Measurements from ENCODE around the gene HEBP1.

Gene HEBP1

DNA sequence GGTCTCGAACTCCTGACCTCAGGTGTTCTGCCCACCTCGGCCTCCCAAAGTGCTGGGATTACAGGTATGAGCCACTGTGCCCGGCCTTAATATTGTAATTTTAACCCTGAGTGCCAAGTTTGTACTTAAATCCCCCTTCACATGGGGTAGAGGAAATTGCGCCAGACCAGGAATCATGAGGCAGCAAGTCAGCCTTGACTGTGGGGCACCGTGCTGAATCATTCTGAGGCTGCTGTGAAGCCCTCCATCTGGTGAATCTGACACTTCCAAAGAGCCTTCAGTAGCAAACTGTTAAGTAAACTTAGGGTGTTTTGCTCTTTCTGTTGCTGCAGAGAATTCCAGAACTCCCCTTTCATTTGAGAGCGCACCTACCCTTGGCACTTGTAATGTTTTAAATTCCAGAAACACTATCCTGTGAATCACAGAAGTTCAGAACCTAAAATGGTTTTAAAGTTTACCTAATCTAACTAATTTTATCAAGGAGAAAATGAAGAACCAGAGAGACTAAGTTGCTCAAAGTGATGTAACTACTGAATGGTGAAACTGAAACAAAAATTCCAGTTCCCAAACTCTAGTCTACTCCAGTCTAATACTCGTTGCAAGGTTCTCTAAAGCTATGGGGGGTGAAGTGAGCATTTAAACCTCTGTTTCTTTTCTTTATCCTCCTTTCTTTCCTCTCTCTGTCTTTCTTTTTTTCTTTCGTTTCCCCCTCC is 7.5 kb downstream of the HEBP1 start:
- DNase-seq (ENCODE audit: low spot score) (peak; percentile 60), FAIRE-seq (peak; percentile 63)

DNA sequence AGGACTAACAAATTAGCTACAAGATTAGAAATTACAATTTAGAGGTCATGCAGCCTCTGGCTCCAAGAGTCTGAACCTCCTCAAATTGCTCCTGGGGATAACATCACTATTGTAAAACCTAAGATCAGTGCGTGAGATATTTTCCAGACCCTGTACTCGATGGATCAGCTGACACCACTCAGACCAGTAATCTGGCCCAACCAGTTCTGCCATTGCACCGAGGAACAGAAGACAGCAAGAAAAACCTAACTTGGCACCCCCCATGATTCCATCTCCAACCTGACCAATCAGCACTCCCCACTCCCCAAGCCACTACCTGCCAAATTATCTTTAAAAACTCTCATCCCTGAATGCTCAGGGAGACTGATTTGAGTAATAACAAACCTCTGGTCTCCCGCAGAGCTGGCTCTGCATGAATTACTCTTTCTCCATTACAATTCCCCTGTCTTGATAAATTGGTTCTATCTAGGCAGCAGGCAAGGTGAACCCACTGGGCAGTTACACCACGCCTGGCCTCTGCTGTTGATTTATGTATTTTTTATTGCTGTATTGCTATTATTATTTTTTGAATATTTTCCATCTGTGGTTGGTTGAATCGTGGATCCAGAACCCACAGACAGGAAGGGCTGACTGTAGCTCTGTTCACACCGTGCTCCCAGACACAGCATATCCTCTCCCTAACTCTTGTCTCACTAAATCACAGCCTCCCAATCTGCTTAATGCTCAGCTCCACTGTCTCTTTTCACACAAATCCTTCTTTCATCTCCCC is 9.2 kb downstream of the HEBP1 start:
- DNase-seq (ENCODE audit: low spot score) (no peak), FAIRE-seq (no peak)

DNA sequence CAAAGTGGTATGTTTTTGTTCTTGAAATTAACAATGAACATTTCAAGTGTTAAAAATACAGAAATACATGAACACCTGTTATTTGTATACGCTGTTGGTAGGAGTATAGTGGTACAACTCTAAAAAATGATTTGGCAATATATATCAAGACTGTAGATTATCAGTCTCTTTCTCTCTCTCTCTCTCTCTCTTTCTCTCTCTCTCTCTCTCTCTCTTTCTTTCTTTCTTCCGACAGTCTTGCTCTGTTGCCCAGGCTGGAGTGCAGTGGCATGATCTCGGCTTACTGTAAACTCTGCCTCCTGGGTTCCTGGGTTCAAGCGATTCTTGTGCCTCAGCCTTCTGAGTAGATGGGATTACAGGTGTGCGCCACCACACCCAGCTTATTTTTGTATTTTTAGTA is 12.6 kb downstream of the HEBP1 start:
- no peak for DNase-seq (ENCODE audit: low spot score)
- no peak for FAIRE-seq

- FAIRE-seq (no peak), DNase-seq (ENCODE audit: low spot score) (no peak)
Measured at GRCh38 chr12:12986775-12987331, 13.2 kb downstream of the HEBP1 start.

- DNase-seq (ENCODE audit: low spot score) (no peak), FAIRE-seq (no peak)
Measured at GRCh38 chr12:12985817-12986408, 14.2 kb downstream of the HEBP1 start.

- no peak for FAIRE-seq
Measured at GRCh38 chr12:12984149-12984548, 15.9 kb downstream of the HEBP1 start.

DNA sequence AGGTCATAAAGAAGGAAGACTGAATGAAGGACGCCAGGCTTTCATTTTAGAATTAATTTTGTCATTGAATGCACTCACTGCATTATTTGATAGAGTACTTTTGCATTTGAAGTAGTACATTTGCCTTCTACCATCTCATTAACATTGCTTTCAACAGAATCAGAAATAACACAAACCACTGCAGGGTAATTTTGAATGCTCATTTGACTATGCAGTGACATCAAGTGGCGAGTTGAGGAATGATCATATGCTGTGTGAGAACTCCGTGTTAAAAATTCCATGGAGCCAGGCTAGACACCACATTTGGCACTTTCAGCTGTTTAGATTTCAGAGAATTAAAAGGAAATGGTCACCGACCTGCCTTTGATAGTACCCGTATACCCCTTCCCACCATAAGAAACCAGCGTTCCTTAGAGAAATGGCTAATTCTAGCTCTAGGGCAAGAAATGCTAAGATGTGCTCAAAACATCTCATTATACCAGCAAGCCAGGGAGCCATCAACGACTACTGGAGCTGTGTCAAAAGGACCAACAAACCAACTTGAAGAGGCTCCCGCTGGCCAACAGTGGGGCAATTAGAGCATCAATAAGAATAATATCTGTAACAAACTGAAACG is 16.5 kb downstream of the HEBP1 start:
- peak; percentile 42 for DNase-seq (ENCODE audit: low spot score)
- FAIRE-seq: peak; percentile 22

More at GRCh38 chr12:12984149-12984548, 15.9 kb downstream of the HEBP1 start:
- DNase-seq (ENCODE audit: low spot score): no peak

GRCh38 chr12:12982331-12982730 is 17.7 kb downstream of the HEBP1 start:
- FAIRE-seq (no peak), DNase-seq (ENCODE audit: low spot score) (no peak)

GRCh38 chr12:12979731-12980259 is 20.3 kb downstream of the HEBP1 start:
- DNase-seq (ENCODE audit: low spot score) (peak; percentile 6), FAIRE-seq (no peak)

DNA sequence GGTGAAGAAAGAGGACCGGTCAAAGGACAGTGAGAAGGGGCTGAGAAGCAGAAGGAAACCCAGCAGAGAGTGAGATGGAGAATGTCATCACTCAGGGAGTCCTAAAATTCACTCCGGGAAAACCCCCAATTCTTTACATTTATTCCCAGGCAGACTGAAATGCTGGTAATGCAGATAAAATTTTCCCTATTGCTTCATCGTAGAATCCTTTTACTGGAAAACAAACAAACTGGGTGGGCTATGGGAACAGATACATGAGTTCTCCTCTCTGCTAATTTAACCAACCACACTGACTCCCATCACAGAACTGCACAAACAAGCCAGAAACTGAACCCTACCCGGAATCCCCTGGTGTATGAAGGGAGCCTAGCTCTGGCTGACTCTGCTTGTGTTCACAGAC is 20.9 kb downstream of the HEBP1 start:
- DNase-seq (ENCODE audit: low spot score) (no peak), FAIRE-seq (no peak)

GRCh38 chr12:12977231-12977630 is 22.8 kb downstream of the HEBP1 start:
- FAIRE-seq: no peak

GRCh38 chr12:12976366-12976765 is 23.7 kb downstream of the HEBP1 start:
- FAIRE-seq (peak; percentile 68), DNase-seq (ENCODE audit: low spot score) (peak; percentile 47)

More at GRCh38 chr12:12977231-12977630, 22.8 kb downstream of the HEBP1 start:
- no peak for DNase-seq (ENCODE audit: low spot score)

GRCh38 chr12:12975322-12976077 is 24.6 kb downstream of the HEBP1 start:
- FAIRE-seq (no peak), DNase-seq (ENCODE audit: low spot score) (peak; percentile 15)

- no peak for FAIRE-seq
Measured at GRCh38 chr12:12974211-12974610, 25.9 kb downstream of the HEBP1 start.

GRCh38 chr12:12973019-12973418 is 27.0 kb downstream of the HEBP1 start:
- FAIRE-seq: no peak

More at GRCh38 chr12:12974211-12974610, 25.9 kb downstream of the HEBP1 start:
- no peak for DNase-seq (ENCODE audit: low spot score)

DNA sequence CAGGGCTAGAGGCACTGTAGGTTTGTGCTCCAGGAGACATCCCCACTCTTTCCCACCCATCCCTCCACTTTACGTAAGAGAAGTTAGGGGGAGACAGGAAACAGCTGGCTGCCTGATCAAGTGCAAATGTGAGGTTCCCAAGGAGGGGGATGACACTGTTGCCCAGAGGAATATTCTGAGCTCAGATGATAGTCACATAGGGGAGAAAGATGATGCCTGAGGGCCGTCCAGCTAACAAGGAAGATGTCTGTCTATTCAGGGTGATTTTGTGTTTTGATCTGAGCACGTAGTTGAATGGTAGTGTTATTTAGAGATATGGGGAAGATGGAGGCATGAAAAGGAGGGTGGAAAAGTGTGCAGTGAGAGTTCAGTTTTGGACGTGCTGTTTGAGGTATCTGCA is 34.2 kb downstream of the HEBP1 start:
- FAIRE-seq: no peak
- no peak for DNase-seq (ENCODE audit: low spot score)

More at GRCh38 chr12:12973019-12973418, 27.0 kb downstream of the HEBP1 start:
- DNase-seq (ENCODE audit: low spot score): no peak

- no peak for FAIRE-seq
- no peak for DNase-seq (ENCODE audit: low spot score)
Measured at GRCh38 chr12:12964255-12964654, 35.8 kb downstream of the HEBP1 start.

GRCh38 chr12:12960639-12961209 is 39.3 kb downstream of the HEBP1 start:
- FAIRE-seq (no peak), DNase-seq (ENCODE audit: low spot score) (no peak)

GRCh38 chr12:12958886-12959285 is 41.2 kb downstream of the HEBP1 start:
- DNase-seq (ENCODE audit: low spot score): no peak

More at GRCh38 chr12:12958886-12959285, 41.2 kb downstream of the HEBP1 start:
- FAIRE-seq: no peak

Data from RCC 7860 (cell line).